ENCODE results near the gene FCF1.

DNA sequence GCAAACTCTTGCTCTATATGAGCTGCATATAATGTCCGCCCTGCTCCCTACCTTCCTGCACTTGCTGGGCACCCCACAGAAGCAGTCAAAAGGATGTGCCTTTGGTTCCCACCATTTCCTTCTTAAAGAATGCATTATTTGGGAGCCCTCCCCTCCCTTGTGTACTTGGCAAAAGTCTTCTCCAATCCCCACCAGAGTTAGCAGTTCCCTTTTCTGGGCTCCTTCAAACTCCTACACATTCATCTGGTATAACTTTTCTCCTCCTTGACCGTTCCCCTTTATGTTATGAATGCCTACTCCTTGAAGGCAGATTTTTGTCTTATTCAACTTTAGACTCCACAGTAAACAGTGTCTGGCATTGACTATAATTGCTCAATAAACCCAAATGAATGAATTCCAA, 27.9 kb upstream of the FCF1 start:
- TF ChIP-seq RAD21 (conservative IDR thresholded peaks at IDR 0.05), result no peak
- TF ChIP-seq, protein P1, sequence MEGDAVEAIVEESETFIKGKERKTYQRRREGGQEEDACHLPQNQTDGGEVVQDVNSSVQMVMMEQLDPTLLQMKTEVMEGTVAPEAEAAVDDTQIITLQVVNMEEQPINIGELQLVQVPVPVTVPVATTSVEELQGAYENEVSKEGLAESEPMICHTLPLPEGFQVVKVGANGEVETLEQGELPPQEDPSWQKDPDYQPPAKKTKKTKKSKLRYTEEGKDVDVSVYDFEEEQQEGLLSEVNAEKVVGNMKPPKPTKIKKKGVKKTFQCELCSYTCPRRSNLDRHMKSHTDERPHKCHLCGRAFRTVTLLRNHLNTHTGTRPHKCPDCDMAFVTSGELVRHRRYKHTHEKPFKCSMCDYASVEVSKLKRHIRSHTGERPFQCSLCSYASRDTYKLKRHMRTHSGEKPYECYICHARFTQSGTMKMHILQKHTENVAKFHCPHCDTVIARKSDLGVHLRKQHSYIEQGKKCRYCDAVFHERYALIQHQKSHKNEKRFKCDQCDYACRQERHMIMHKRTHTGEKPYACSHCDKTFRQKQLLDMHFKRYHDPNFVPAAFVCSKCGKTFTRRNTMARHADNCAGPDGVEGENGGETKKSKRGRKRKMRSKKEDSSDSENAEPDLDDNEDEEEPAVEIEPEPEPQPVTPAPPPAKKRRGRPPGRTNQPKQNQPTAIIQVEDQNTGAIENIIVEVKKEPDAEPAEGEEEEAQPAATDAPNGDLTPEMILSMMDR (IDR thresholded peaks at IDR 0.05; ENCODE audit: poor library complexity, severe bottlenecking), result no peak
- TF ChIP-seq, protein P2, sequence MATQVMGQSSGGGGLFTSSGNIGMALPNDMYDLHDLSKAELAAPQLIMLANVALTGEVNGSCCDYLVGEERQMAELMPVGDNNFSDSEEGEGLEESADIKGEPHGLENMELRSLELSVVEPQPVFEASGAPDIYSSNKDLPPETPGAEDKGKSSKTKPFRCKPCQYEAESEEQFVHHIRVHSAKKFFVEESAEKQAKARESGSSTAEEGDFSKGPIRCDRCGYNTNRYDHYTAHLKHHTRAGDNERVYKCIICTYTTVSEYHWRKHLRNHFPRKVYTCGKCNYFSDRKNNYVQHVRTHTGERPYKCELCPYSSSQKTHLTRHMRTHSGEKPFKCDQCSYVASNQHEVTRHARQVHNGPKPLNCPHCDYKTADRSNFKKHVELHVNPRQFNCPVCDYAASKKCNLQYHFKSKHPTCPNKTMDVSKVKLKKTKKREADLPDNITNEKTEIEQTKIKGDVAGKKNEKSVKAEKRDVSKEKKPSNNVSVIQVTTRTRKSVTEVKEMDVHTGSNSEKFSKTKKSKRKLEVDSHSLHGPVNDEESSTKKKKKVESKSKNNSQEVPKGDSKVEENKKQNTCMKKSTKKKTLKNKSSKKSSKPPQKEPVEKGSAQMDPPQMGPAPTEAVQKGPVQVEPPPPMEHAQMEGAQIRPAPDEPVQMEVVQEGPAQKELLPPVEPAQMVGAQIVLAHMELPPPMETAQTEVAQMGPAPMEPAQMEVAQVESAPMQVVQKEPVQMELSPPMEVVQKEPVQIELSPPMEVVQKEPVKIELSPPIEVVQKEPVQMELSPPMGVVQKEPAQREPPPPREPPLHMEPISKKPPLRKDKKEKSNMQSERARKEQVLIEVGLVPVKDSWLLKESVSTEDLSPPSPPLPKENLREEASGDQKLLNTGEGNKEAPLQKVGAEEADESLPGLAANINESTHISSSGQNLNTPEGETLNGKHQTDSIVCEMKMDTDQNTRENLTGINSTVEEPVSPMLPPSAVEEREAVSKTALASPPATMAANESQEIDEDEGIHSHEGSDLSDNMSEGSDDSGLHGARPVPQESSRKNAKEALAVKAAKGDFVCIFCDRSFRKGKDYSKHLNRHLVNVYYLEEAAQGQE (IDR thresholded peaks at IDR 0.05; ENCODE audit: borderline replicate concordance), result no peak
- TF ChIP-seq EZH2 (IDR thresholded peaks at IDR 0.05; ENCODE audit: borderline replicate concordance, insufficient read depth, low read length, poor library complexity, severe bottlenecking), result no peak
- TF ChIP-seq POLR2AphosphoS5 (IDR thresholded peaks at IDR 0.05), result no peak
- TF ChIP-seq TAF1 (IDR thresholded peaks at IDR 0.05; ENCODE audit: low read depth), result no peak
- TF ChIP-seq MXI1 (conservative IDR thresholded peaks at IDR 0.05; ENCODE audit: poor library complexity, severe bottlenecking), result no peak
- no peak for TF ChIP-seq SMC3 (conservative IDR thresholded peaks at IDR 0.05; ENCODE audit: poor library complexity)

All from neural cell (in vitro differentiated cells).